NT2/D1 (cell line): ENCODE measurements around the gene SNAI3.
A peak's percentile ranks its signal among the peaks of the same experiment; 100 is the strongest.

Source experiments
- DNase-seq: peaks from one replicate; pipeline ENCODE4 v3.0.0-alpha.2; 2011; ENCODE audit warnings: low read depth, low spot score
- H3K27me3 ChIP-seq: 2 replicates; pipeline ENCODE4 v1.6.0; 2011; ENCODE audit warnings: mild to moderate bottlenecking; ENCODE audit not compliant: insufficient read length, insufficient read depth
- H3K36me3 ChIP-seq: 2 replicates; pipeline ENCODE4 v1.6.1; 2011; ENCODE audit warnings: mild to moderate bottlenecking, low read length, mixed read lengths; ENCODE audit not compliant: insufficient read depth, insufficient read length
- H3K4me1 ChIP-seq: 2 replicates; pipeline ENCODE4 v1.5.1; 2011; ENCODE audit not compliant: insufficient read depth, insufficient read length
- H3K4me3 ChIP-seq: 2 replicates; pipeline ENCODE4 v1.5.1; 2011; ENCODE audit warnings: low read depth; ENCODE audit not compliant: insufficient read length
- H3K9ac ChIP-seq: 2 replicates; pipeline ENCODE4 v1.6.0; 2011; ENCODE audit warnings: low read depth; ENCODE audit not compliant: insufficient read length
- H3K9me3 ChIP-seq: 2 replicates; pipeline ENCODE4 v1.5.1; 2011; ENCODE audit warnings: mild to moderate bottlenecking, low read length; ENCODE audit not compliant: insufficient read depth
- SUZ12 ChIP-seq: IDR thresholded peaks from 2 replicates; pipeline ENCODE4 v1.6.1; 2011; ENCODE audit not compliant: insufficient read length, insufficient read depth; ENCODE audit errors: extremely low read depth
- YY1 ChIP-seq: IDR thresholded peaks from 2 replicates; pipeline ENCODE4 v1.6.1; 2011; ENCODE audit not compliant: insufficient read length, insufficient read depth
- ZNF274 ChIP-seq: IDR thresholded peaks from 2 replicates; pipeline ENCODE4 v1.6.1; 2011; ENCODE audit warnings: mild to moderate bottlenecking, low read depth, low read length

SNAI3 gene

DNA sequence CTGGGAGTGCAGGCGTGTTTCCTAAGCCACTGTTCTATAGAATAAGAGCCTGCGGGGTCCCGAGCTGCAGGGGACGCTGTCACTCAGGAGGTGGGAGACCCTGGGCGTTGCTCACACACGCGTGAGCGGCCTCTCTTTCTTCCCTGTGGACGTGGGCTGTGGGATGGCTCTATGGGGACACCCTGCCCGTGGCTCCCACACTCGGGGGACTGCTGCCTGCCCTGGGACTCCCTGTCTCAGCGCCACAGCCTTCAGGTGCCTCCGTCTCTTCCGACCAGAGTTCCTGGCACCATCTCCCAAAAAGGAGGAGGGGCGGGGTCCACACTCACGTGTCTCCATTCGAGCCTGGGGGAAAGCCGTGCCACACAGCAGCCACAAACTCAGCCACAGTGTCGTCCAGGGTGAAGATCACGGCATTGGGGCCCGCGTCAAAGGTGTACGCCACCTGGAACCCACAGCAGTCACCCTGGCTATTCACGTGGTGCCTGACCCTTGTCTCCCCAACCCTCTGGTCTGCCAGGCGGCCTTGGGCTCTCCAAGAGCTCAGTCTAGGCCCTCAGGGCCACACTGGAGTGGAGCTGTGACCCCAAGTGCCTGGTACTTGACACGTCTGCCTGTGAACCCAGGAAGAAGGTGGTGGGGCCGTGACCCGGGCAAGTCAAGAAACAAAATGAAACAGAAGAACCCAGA lies 31.8 kb downstream of the SNAI3 start:
- no peaks in the 10 kb centered on the region for H3K9me3 ChIP-seq
- no peaks in the 10 kb centered on the region for H3K27me3 ChIP-seq
- DNase-seq: no peak
- peaks cover 20% of the 10 kb centered on the region for H3K4me1 ChIP-seq
- peaks cover 73% of the 10 kb centered on the region for H3K36me3 ChIP-seq
- TF ChIP-seq ZNF274 (no peak), YY1 (no peak), SUZ12 (no peak)
- no peak overlapping the region for H3K4me3 ChIP-seq
- H3K9ac ChIP-seq: no peak overlapping the region

DNA sequence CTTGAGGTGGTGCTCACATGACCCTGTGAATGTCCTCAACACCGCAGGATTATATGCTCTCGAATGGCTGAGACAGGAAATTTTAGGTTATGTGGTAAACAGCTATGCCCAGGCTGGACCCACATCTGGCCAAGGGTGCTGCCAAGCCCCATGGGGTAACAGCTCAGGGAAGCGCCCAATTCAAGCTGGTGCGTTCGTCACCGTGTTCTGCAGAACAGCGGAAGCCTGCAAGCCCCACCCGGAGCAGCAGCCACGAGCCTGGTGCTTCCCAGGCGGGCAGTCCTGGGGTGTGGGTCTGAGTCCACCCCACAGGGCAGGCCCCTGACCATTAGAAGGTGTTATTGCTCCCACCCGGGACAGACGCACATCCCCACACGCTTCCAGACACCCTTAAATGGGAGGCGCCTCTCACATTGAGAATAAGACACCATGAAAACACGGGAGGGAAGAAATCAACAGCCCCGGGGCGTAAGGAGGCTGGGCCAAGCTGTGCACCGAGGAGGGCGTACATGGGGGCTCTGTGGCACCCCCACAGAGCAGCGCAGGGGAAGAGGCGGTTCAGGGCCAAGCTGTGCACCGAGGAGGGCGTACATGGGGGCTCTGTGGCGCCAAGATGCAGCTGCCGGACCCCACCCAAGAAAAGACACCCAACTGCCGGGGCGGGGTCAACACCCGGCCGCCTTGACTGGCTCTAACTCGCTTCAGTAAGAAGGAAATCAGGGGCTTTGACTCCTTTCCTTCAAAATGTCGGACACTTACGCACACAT lies 32.5 kb downstream of the SNAI3 start:
- H3K4me1 ChIP-seq: peaks cover 18% of the 10 kb centered on the region
- no peak overlapping the region for H3K4me3 ChIP-seq
- peaks cover 76% of the 10 kb centered on the region for H3K36me3 ChIP-seq
- TF ChIP-seq SUZ12 (no peak), ZNF274 (no peak), YY1 (no peak)
- no peak overlapping the region for H3K9ac ChIP-seq
- DNase-seq: no peak
- no peaks in the 10 kb centered on the region for H3K9me3 ChIP-seq
- no peaks in the 10 kb centered on the region for H3K27me3 ChIP-seq

DNA sequence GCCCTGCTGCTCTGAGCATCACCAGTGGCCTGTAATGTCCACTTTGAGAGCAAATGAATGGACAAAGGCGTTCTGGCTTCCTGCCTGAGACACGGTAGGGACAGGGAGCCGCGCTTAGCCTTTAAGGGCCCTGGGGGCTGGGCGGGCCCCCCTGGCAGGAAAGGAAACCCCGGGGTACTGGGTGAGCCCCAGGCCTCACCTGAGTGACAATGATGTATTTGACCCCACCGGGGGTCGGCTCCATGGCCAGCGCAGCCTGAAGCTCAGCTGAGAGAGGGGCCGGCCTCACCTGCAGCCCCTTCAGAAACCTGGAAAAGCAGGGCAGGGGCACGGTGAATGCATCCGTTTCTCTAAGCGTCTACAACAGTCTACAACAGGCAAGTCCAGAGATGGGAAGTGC lies 33.2 kb downstream of the SNAI3 start:
- H3K4me1 ChIP-seq: peaks cover 18% of the 10 kb centered on the region
- no peak for DNase-seq
- H3K27me3 ChIP-seq: no peaks in the 10 kb centered on the region
- TF ChIP-seq SUZ12 (no peak), YY1 (no peak)
- no peak overlapping the region for H3K4me3 ChIP-seq
- peaks cover 74% of the 10 kb centered on the region for H3K36me3 ChIP-seq
- H3K9ac ChIP-seq: no peak overlapping the region
- no peaks in the 10 kb centered on the region for H3K9me3 ChIP-seq

DNA sequence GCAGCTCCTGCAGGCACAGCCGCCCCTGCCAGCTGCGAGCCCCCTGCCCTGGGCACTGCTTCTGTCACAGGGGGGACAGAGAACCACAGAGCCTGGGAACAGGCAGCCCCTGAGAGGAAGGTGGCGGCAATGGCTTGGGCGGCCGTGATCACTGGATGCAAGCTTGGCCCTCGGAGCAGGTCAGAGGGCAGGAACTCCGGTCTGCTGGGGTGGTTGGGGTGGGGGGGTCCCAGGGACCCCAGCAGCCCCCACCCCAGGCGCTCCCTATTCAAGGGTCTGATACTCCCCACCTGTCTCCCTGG lies 33.6 kb downstream of the SNAI3 start:
- H3K4me1 ChIP-seq: peaks cover 21% of the 10 kb centered on the region
- H3K9me3 ChIP-seq: no peaks in the 10 kb centered on the region
- H3K27me3 ChIP-seq: no peaks in the 10 kb centered on the region
- TF ChIP-seq ZNF274 (no peak), YY1 (no peak), SUZ12 (no peak)
- H3K9ac ChIP-seq: no peak overlapping the region
- no peak overlapping the region for H3K4me3 ChIP-seq
- no peak for DNase-seq
- H3K36me3 ChIP-seq: peaks cover 74% of the 10 kb centered on the region

DNA sequence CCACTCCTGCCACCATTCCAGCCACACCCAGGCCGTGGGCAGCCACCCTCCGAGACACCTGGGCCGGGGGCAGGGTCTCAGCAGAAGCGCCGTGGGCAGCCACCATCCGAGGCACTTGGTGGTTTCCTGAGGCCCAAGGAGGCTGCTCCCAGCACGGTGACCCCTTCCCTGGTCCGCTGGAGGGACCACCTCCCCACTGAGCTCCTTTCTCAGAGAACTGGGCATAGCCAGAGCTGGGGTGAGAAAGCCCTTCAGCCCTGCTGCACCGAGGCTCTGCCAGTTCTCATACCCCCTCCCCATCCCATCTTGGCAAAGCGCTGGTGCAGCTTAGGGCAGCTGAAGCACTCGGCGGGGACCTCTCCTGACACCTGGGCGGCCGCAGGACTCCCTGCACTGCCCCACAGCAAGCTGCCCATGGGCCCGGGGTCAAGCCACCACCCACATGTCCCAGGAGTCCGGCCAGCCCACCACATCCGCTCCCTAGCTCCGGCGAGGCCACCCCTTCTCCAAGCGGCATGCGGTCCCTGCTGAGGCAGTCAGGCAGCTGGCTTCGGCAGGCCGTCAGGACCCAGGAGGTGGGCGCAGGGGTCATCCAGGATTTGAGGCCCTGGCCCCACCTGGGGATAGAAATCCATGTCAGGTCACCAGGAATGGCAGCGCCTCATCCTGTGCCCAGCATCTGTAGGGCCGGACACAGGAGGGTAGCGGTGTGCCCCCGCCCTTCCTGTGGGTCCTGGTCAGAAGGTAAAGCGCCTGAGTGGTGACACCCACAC lies 34.1 kb downstream of the SNAI3 start:
- no peak overlapping the region for H3K9ac ChIP-seq
- no peak overlapping the region for H3K4me3 ChIP-seq
- DNase-seq: no peak
- H3K36me3 ChIP-seq: peaks cover 73% of the 10 kb centered on the region
- H3K9me3 ChIP-seq: no peaks in the 10 kb centered on the region
- no peaks in the 10 kb centered on the region for H3K27me3 ChIP-seq
- peaks cover 24% of the 10 kb centered on the region for H3K4me1 ChIP-seq
- no peak for TF ChIP-seq ZNF274
- TF ChIP-seq SUZ12: no peak
- no peak for TF ChIP-seq YY1

DNA sequence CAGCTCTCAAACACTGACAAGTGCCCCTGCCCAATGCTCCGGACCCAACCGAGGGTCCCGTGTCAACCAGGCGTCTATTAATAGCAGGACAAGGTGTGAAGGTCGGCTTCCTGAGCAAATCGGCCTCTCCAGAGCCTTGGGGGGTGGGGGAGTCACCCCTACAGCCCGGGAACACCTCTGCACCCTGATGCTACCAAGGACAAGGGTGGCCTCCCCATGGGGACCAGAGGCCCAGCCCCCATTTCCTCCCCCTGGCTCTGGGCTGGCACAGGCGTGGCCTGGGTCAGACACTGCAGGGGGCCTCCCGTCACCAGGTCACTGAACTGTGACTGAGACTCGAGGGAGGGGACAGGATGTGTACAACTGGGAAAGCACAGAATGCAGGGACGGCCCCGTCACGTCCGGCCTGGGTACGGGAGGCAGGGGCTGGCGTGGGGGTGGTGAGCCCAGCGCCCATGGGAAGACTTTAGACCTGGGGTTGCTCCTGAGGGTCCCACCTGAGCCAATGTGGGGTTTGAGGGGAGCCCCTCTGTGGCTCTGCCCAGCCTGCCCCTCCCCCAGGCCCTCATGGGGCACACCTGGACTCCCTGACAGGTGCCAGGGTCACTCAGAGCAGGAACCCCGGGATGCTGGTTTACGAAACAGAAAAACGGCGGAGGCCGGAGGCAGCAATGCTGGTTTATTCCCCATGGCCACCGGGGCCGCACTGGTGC lies 34.9 kb downstream of the SNAI3 start:
- Histone ChIP-seq H3K4me3 (peak overlapping the region; percentile 30), H3K36me3 (peaks cover 70% of the 10 kb centered on the region), H3K27me3 (no peaks in the 10 kb centered on the region), H3K4me1 (peaks cover 23% of the 10 kb centered on the region), H3K9ac (peak overlapping the region; percentile 81), H3K9me3 (no peaks in the 10 kb centered on the region)
- no peak for DNase-seq
- TF ChIP-seq SUZ12 (no peak), ZNF274 (no peak), YY1 (no peak)

DNA sequence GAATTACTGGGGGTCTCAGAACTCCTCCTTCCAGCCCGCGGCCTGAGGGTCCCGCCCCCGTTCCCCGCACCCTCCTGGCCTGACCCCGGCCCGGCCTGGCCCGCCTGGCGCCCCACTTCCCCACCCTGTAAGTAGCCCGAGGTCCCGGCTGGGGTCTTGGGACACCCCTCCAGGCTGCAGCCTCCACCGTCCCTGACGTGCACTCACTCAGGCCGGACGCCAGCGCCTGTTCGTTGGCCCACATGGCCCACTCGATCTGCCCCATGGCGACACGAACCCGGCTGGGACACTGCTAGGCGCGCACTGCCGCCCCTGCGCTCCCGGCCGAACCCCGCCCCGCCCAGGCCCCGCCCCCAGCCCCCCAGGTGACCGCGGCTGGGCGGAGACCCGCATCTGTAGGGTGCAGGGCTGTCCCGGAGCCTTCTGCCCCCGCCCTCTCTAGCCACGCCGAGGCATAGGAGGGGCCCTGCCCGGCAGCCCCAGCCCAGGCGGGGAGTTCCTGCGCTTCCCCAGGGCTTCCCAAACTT lies 35.5 kb downstream of the SNAI3 start, which contains the start of gene CYBA:
Gene CYBA (minus strand): TSS at position 305 of the 527 bp plus-strand sequence. CDS start 40 bp downstream, at position 265.
- Histone ChIP-seq H3K4me3 (peak within 1 kb of the TSS; percentile 76), H3K4me1 (peaks cover 18% of the 10 kb centered on the region), H3K27me3 (no peaks in the 10 kb centered on the region), H3K36me3 (peaks cover 70% of the 10 kb centered on the region), H3K9me3 (no peaks in the 10 kb centered on the region), H3K9ac (peak within 1 kb of the TSS; percentile 94)
- no peak for DNase-seq
- no peak for TF ChIP-seq SUZ12
- TF ChIP-seq YY1: no peak
- TF ChIP-seq ZNF274: no peak
